NCI-H1930 (cell line): ENCODE results near the gene CLEC19A.
"Not testable (repeated sequence)": the region's sequence is repeated elsewhere in the genome, so short reads cannot be mapped to it uniquely, and the experiment has no call there.

Experiments
- DNase-seq, 2 experiments: peaks; one replicate each; lab custom pipeline; 2025; lab: John Stamatoyannopoulos, UW

CLEC19A gene

DNA sequence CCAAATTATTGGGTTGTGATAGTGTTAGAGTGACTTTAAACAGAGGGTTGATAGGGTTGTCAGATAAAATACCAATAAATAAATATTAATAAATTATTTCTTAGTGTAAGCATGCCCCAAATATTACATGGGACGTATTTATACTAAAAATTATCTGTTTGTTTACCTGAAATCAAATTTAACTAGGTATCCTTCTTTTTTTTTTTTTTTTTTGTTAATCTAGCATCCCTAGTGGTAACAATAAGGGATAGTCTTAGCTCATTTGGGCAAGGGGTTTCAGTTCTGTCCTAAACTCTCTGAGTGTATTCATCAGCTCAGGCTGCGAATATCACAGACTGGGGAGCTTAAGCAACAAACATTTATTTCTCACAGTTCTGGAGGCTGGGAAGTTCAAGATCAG, 1.3 kb downstream of the CLEC19A start:
- DNase-seq, result no peak

DNA sequence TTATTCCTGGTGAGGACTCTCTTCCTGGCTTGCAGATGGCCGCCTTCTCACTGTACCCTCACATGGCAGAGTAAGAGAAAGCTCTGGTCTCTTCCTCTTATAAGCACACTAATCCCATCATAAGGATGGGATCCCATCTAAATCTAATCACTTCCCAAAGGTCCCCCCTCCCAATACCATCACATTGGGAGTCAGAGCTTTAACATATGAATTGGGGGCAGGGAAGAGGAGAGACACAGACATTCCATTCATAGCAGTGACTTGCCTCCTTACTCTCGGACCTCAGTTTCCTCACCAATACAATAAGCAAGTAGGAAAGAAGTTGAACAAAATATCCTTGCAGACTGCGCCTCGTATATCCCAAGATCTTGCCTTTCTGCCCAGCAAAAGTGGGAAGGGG, 1.7 kb downstream of the CLEC19A start:
- DNase-seq, result no peak

DNA sequence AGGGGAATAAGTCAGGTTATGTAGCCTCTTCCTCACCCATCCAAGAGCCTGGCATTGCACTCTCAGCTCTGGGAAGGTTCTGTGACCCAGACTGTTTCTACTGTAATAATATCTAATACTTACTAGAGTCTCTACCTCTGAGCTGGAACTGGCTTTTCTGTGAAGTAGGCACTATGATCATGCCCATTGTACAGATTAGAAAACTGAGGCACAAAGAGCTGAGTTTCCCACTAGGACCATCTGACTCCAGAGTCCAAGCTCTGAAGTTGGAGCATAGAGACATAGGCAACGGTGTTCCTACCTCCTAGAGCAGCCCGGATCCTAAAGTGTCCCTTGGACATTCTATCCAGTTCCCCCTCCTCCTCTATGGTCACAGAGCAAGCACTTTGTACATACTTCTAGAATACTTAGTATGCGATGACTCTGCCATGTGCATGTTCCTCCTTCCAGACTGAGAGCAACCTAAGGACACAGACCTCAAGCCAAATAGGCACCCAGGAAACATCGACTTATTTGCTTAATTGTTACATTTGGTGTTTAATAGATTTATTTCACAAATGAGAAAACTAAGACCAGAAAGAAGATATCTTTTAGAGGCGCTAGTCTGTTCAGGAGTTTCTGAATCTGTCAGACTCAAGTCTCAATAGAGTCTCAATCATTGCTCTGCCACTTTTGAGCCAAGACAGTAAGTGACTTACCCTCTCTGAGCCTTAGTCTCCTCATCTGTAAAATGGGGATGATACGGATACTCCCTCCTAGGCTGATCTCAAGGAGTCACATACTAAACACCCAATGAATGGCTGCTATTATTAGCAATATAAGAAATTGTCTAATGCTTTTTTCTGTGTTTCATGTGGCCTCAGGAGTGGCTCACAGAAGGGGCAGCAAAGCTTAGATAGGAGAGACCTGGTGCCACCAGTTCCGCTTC, 3.6 kb downstream of the CLEC19A start:
- no peak for DNase-seq

DNA sequence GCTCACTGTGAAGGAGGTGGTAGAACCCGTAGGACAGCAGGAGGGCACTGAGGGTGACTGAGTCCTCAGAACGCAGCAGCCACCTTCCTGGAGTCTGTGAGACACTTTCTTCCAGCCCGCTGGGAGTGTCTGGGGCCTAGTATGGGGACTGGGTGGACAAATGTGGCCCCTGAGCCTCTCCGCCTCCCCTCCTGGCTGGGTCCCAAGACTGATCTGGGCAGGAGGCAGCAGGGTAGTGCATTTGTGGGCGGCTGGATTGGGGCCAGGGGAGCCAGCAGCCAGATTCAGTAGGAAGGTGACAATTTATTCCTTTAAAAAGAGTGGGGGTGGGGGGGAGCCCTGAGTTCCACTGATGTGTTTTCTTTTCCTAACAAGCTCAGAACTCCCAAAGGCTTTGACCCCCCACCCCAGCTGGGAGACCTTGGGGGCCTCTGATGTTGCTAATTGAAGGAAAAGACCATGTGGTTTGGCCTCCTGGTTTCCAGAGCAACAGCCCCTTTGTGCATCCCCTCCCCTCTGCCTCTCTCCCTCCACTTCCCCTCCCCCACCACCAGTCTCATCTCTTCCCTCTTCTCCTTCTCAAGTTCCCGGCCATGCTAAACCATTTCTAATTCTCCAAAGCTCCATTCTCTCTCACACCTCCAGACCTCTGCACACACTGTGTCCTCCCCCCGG, 4.4 kb downstream of the CLEC19A start:
- DNase-seq, result no peak

DNA sequence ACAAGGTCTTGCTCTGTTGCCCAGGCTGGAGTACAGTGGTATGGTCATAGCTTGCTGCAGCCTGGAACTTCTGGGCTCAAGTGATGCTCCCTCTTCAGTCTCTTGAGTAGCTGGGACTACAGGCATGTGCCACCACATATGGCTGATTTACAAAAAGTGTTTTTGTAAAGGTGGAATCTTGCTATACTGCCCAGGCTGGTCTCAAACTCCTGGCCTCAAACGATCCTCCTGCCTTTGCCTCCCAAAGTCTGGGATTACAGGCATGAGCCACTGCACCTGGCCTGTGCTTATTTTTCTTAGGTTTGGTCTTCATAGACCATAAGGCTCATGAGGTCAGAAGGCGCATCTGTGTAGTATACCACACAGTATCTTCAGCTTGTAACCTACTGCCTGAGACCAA, 5.3 kb downstream of the CLEC19A start:
- no peak for DNase-seq

DNA sequence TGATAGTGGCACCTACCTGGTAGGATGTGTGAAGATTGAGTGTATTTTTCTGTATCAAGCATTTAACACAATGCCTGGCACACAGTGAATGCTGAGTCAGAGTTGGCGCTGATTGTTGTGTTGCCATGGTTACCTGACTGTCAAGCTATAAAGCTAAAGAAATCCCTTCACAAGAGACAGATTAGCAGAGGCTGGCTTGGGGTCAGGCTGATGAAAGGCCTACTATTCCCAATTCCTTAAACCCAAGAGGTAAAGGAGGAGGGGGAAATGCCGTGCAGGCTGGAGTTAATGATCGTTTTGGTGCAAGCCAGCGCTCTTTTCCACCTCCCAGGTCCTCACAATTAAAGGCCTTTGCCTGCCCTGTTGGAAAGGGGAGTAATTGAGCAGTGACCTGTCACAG, 5.9 kb downstream of the CLEC19A start:
- DNase-seq, result no peak

DNA sequence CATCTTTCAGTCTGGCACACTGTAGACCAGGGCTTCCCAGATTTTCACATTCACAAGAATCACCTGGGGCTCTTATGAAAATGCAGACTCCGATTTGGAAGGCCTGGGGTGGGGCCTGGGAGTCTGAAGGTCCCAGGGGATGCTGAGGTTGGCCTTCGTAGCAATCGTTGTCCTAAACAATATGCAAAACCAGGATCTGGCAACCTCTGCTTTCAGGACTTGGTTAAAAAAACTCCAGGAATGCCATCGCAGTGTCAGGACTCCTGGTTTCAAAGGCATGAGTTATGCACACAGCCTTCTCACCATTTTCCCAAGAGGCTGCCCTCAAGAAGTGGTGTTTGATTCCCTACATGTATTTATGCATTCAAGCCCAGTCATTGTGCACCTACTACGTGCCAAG, 6.7 kb downstream of the CLEC19A start:
- DNase-seq, result no peak

DNA sequence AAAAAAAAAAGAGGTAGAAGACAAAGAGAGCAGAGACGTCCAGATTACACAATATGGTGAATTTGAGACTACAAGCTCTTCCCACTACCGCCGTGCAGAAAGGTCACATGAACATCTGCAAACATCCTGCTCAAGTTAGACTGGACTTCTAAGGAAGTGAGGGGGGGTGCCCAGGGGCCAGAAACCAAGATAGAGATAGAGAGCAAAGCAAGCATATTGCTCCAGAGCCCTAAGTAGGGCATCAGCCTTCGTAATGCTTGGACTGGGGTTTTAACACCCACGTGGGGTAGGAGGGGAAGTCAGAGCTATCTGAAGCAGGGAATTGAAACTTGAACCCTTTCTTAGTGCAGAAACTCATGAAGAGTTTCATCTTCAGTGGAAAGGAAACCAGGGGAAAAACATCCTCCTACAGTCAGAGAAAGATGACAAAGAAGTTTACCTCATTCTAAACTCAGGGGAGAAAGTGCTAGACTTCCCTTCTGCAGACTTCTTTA, 8.7 kb downstream of the CLEC19A start:
- DNase-seq, result no peak

DNA sequence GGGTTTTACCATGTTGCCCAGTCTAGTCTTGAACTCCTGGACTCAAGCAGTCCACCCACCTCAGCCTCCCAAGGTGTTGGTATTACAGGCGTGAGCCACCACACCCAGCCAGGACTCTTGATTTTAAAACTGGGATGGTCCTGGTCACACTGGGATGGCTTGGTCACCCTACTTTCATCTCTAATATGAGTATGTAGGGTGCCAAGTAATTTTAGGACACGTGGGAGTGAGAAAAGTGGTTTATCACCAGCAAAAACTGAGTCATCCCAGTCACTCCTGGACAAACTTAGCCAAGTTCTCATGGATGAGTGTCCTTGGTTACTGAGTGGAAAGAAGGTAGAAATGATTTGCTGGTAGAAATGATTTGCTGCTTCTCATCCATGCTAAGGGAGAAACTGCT, 9.9 kb downstream of the CLEC19A start:
- DNase-seq, result no peak

DNA sequence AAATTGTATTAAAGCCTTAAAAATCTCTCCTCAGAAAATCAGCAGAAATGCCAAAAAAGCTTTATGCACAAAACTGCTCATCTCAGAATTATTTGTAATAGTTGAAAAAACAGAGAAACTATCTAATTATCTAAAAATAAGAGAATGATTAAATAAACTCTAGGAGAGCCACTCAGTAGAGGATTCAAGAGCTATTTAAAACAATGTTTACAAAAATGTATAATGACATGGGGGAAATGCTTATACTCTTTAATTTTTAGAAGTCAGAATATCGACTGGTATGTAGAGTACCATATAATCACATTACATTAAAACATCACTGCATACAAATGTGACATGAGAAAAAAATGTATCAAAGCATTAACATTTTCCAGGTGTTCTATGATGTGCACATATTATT, 11.9 kb downstream of the CLEC19A start:
- DNase-seq, result no peak

DNA sequence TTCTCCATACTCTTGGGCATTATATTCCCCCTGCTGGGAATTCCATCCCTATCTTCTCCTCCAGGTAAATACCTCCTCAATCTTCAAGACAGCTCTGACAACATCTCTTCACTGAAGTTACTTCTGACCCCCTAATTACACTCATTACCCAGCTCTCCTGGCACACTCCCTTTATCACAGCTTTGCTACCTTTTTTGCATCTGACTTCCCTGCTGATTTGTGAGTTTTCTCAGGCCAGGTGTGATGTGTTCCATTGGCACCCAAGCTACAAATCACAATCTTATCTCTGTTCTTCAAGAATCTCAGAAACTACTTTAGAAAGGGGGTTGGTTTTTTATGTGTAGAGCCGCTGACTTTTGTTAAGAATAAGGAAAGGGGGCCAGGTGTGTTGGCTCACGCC, 14.0 kb downstream of the CLEC19A start:
- no peak for DNase-seq

DNA sequence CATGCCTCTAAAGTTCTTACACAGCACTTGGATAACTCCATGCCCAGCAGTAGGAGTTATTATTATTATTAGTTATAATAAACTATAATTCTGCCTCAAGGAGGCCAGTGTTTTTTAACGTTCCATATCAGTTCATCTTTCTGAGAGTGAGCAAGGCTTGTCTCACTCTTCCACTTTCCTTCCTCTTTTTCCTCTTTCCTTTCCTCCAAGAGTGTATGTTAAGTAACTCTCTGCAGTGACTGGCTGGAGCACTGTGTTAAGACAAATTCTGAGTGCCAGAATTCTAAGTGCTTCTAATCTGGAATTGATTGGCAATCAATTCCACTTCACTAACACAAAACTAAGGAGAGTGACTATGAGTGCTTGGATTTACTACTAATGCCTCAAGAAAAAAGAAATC, 16.4 kb downstream of the CLEC19A start:
- no peak for DNase-seq

DNA sequence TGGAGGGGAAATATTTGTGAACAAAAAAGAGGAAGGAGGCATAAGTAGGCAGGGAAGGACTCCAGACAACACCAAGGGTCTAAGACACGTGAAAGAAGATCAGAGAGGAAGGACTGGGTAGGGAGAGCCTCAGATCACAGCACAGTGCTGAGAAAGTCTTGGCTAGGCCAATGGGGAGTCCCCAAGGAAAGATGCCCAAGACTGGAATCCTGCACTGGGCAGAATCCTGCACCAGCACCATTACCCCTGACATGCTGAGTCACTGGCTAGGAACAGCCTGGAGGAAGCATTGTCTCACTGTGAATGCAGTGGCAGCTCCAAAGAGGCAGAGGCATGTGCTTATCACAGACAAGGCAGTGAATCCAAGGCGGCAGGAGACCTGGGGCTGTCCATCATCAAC, 19.2 kb downstream of the CLEC19A start:
- no peak for DNase-seq

DNA sequence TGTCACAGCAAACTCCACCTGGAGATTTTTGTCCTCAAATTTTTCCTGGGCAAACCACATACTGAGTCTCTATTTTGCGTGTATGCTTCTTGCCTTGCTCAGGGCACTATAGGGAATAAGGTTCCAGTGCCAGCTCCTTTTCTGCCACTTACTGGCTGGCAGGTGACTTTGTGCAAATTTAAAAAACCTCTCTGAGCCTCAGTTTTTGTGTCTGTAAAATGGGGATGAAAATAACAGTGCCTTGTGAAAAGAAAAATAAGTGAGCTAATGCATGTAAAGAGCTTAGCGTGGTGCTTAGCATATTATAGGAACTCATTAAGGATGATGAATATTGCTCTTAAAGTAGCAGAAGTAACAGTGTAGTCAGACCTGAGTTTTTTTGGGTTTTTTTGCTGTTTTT, 19.9 kb downstream of the CLEC19A start:
- no peak for DNase-seq

DNA sequence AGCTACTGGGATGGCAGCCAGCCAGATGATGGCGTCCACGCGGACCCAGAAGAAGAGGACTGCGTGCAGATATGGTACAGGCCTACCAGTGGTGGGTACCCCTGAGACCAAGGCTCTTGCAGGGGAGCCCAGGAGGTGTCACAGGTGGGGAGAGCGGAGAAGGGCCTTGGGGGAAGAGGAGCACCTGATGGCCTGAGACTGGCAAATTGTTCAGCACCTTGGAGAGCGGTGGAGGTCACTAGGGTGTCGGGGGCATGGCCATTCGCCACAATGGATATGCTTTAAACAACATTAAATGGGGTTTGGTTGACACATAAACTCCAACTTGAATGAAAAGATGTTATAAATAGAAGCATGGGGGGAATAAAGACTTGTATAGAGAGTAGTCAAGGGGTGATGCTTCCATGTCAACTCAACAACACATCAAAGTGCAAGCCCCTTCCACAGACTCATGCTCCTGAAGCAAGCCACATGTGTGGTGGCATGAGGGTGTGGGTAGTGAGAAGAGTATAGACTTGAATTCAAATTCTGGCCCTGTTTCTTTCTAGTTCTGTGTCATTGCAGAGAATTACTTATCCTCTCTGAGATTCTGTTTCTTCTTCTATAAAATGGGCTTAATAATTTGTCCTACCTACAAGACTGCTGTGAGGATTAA, 22.2 kb downstream of the CLEC19A start:
- DNase-seq, result no peak

DNA sequence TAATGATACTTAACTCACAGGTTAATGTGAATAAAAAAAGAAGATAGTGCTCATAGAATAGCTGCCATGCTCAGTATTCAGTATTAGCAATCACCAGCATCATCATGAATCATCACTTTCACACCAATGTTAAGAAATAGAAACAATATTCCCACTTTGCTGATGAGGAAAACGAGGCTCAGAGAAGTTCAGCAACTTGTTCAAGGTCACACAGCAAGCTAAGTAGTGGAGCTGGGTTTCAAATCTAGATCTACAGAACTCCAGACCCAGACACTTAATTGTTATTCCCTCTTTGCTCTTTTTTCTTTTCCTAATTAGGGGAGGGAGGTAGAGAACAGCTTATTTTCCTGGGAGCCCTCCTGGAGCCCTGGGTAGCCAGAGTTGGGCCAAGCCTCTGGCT, 22.9 kb downstream of the CLEC19A start:
- no peak for DNase-seq

DNA sequence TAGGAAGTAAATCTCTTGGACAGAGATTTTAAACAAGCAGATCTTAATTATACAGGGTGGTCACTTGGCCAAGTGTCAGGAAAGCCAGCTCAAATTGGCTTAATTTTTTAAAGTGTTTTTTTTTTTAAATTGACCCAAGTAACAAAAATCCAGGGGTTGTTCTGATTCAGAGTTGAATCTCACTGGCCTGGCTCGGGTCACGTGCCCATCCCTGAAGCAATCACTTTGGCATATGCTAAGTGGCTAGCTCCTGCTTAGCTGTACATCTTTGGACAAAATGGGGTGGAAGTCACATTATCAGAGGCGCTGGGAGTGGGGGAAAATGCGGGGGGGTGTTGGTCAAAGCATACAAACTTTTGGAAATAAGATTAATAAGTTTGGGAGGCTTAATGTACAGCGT, 23.6 kb downstream of the CLEC19A start:
- no peak for DNase-seq

DNA sequence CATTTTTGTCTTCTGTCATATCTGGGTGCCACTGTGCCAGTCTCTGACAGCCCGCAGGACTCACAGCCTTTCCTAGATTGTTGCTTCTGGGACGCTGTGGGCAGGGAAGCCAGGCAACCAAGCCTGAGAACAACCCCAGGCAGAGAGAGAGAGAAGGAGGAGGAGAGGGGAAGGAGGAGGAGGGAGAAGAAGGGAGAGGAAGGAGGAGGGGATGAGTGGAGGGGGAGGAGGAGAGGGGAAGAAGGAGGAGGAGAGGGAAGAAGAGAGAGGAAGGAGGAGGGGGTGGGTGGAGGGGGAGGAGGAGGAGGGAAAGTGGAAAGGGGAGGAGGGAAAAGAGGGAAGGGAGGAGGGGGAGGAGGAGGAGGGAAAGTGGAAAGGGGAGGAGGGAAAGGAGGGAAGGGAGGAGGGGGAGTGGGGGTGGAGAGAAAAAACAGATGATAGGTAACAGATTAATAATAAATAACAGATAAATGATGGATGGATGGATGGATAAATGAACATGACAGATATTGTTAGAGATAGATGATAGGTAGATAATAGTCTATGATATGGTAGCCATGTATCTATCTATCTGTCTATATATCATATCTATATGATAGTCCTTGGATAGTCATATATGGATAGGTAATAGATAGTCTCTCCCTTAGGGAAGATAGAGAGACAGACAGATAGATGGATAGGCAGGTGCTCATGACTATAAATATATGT, 29.3 kb downstream of the CLEC19A start:
- DNase-seq, result no peak

DNA sequence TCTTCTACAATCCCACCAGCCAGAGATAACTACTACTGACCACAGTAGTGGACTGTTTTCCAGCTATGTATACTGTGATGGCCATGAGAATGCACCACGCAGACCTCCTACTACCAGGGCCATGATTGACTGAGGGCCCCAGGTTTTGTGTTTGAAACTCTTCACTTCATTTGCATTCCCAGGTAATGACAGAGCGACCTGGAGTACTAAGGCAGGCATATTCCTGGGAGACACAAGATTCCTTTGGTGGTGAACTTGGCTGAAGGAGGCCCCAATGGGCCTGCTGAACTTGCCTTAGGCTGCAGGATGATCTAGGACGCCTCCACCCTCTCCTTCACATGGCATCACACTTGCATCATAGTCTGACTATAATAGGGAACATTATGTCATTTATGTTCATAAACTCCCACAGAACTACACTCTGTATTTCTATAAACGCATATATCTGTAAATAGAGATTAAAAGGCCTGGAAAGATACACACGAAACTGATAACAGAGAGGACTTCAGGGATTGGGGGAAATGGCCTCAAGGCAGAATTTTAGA, 30.4 kb downstream of the CLEC19A start:
- no peak for DNase-seq

DNA sequence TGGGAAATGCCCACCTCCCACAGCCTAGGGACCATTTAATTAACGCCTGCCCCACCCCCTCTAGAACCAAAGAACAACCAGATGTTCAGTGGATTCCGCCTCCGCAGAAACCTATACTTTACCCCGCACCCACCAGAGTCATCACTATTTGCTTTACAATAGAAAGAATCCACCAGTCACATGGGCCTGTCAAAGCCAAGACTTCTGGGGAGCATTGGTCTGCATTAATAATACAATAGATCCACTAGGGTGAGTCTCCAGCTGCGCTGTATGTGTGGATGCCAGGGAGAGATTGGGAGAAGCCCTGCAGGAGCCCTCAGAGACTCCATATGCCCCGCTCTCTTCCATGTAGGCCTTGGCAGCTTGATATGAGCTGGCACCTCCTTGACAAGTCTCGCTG, 31.3 kb downstream of the CLEC19A start:
- no peak for DNase-seq

DNA sequence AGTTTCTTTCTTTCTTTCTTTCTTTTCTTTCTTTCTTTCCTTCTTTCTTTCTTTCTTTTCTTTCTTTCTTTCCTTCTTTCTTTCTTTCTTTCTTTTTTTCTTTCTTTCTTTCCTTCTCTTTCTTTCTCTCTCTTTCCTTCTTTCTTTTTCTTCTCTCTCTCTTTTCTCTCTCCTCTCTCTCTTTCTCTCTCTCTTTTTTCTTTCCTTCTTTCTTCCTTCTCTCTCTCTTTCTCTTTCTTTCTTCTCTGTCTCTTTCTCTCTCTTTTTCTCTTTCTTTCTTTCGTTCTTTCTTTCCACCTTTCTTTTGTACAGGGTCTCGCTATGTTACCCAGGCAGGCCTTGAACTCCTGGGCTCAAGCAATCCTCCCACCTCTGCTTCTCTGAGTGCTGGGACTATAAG, 35.7 kb downstream of the CLEC19A start:
- DNase-seq, result not testable (repeated sequence)

DNA sequence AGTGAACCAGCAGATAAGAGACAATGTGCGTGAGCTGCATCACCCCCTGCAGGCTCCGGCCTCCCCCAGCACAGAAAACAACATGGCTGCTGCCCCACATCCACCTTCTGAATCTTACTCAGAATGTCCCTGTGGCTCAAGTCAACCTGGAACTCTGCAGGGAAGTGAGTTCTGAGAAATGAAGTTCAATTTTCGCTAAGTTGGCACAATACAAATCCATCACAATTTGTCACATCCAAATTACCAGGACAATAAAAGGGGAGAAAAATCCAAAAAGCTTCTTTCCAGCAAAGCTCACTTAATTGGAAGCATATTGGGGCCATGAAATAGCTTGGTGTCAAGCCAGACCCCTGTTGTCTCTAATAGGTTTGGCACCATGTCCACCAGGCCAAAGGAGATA, 38.1 kb downstream of the CLEC19A start:
- no peak for DNase-seq
